Activated naive CD4-positive, alpha-beta T cell treated with anti-CD3 and anti-CD28 coated beads, Interleukin-2, amount 50 U/mL, for 72 hours (primary cell): ENCODE results near the gene LRRC72. TPM values are rescaled to one million over a fixed set of nuclear protein-coding genes. Genes with fewer than 3 reads are reported as not detected.

ENCODE experiments used
- ATAC-seq, 2 donors: fragments of 150-1000 bp; cut with Tn5 transposase; 2 replicates each; pipeline ENCODE4 v1.10.0; 2021; ENCODE audit warnings: mild to moderate bottlenecking in 2 of 2, moderate library complexity in 2 of 2
- DNase-seq, 2 donors: peaks; one replicate each; pipeline ENCODE4 v3.0.0; 2021 to 2022; ENCODE audit warnings: low spot score in 2 of 2
- H3K27ac Mint-ChIP-seq, 2 donors: one replicate each; pipeline ENCODE4 v1.8.0; 2022; ENCODE audit warnings: mild to moderate bottlenecking in 2 of 2, mixed read lengths in 2 of 2
- H3K36me3 Mint-ChIP-seq, 2 donors: one replicate each; pipeline ENCODE4 v1.8.0; 2022; ENCODE audit warnings: mixed read lengths in 2 of 2
- H3K9me3 Mint-ChIP-seq, 2 donors: one replicate each; pipeline ENCODE4 v1.8.0; 2022; ENCODE audit warnings: mixed read lengths in 2 of 2
- total RNA-seq, 2 donors: library from RNA; stranded (reverse); gene quantifications; one replicate each; pipeline ENCODE4 v1.2.3, GENCODE V29; 2022

LRRC72 gene
- total RNA-seq, 2 donors from 2014 or later = not detected

GRCh38 chr7:16630654-16631053 lies 104.0 kb downstream of the LRRC72 start:
- no peak for ATAC-seq
- Mint-ChIP-seq H3K27ac (no peak overlapping the region), H3K36me3 (peaks cover 0 to 16% of the 10 kb centered on the region in 2 donors), H3K9me3 (no peaks in the 10 kb centered on the region)
- DNase-seq = no peak

Other genes with a start within 250 kb of the LRRC72 start
- 1 to 10 TPM in 1 of 2 donors, under 1 TPM in 1; 0.43 to 1.0 TPM for gene CRPPA, start 105.3 kb upstream of the LRRC72 start, total RNA-seq
- not detected for gene SOSTDC1, start 61.1 kb upstream of the LRRC72 start, total RNA-seq
- gene ANKMY2, start 118.9 kb downstream of the LRRC72 start, total RNA-seq = 10 to 100 TPM in 1 of 2 donors, 1 to 10 TPM in 1; 9.7 to 12.0 TPM
- gene BZW2, start 119.4 kb downstream of the LRRC72 start, total RNA-seq = 10 to 100 TPM; 83.2 to 94.1 TPM
- 1 to 10 TPM in 1 of 2 donors, under 1 TPM in 1; 0.34 to 1.2 TPM for gene TSPAN13, start 226.9 kb downstream of the LRRC72 start, total RNA-seq